HFFc6 (cell line): Measurements from ENCODE around the gene THOC2. TPM values are rescaled to one million over a fixed set of nuclear protein-coding genes. Genes with fewer than 3 reads are reported as not detected.

ENCODE experiments used
- DNase-seq: peaks from one replicate; pipeline ENCODE4 v3.0.0-alpha.2; 2018
- H3K27ac Mint-ChIP-seq: 2 replicates; pipeline ENCODE4 v1.8.0; 2020; ENCODE audit warnings: mild to moderate bottlenecking, mixed read lengths
- H3K27me3 Mint-ChIP-seq: 2 replicates; pipeline ENCODE4 v1.8.0; 2021; ENCODE audit warnings: mild to moderate bottlenecking, moderate library complexity, mixed read lengths; ENCODE audit not compliant: insufficient read depth
- H3K36me3 Mint-ChIP-seq: 2 replicates; pipeline ENCODE4 v1.8.0; 2021; ENCODE audit warnings: low read depth, mixed read lengths
- H3K4me1 Mint-ChIP-seq: 2 replicates; pipeline ENCODE4 v1.8.0; 2020; ENCODE audit warnings: low read depth, mixed read lengths
- H3K4me3 Mint-ChIP-seq: 2 replicates; pipeline ENCODE4 v1.8.0; 2020; ENCODE audit warnings: mild to moderate bottlenecking, moderate library complexity, mixed read lengths
- H3K9me3 Mint-ChIP-seq: 2 replicates; pipeline ENCODE4 v1.8.0; 2020; ENCODE audit warnings: mild to moderate bottlenecking, mixed read lengths
- total RNA-seq, 6 experiments: library from RNA; stranded (reverse); fragmentation: NEBNext Ultra II Directional; extraction: Animal tissue kit (Norgen Biotek cat#: 25700); gene quantifications; 2 replicates in 1 of 6; 3 replicates in 5 of 6; pipeline ENCODE4 v1.2.3, GENCODE V29; 2021
- TF ChIP-seq, protein P1 (sequence below): fragments of 200-600 bp; sonication (generic); IDR thresholded peaks from 2 replicates; pipeline ENCODE4 v1.5.0; 2021; ENCODE audit warnings: antibody characterized with exemption, mild to moderate bottlenecking

Gene THOC2
- total RNA-seq, 6 experiments from 2014 or later = 49.9 to 54.3 (median 52.9) TPM

DNA sequence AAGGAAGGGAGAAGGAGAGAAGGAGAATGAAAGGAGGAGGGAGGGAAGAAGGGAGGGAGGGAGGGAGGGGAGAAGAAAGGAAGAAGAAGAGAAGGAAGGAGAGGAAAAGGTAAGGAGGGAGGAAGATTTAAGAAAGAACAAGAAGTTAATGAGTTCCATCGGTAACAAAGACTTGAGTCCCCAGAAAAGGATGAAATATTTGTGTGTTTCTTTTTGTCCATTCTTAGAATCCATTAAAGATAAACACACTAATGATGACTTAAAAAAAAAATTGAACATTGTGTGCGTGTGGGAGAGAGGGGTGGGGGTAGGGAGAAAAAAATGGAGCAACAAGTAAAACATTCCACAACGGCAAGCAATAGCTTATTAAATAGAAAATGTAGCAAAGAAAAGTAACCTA lies 131.4 kb downstream of the THOC2 start:
- no peaks in the 10 kb centered on the region for H3K9me3 Mint-ChIP-seq
- TF ChIP-seq, protein P1, sequence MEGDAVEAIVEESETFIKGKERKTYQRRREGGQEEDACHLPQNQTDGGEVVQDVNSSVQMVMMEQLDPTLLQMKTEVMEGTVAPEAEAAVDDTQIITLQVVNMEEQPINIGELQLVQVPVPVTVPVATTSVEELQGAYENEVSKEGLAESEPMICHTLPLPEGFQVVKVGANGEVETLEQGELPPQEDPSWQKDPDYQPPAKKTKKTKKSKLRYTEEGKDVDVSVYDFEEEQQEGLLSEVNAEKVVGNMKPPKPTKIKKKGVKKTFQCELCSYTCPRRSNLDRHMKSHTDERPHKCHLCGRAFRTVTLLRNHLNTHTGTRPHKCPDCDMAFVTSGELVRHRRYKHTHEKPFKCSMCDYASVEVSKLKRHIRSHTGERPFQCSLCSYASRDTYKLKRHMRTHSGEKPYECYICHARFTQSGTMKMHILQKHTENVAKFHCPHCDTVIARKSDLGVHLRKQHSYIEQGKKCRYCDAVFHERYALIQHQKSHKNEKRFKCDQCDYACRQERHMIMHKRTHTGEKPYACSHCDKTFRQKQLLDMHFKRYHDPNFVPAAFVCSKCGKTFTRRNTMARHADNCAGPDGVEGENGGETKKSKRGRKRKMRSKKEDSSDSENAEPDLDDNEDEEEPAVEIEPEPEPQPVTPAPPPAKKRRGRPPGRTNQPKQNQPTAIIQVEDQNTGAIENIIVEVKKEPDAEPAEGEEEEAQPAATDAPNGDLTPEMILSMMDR = no peak
- DNase-seq = no peak
- no peaks in the 10 kb centered on the region for H3K4me1 Mint-ChIP-seq
- H3K36me3 Mint-ChIP-seq = peaks cover 21% of the 10 kb centered on the region
- no peaks in the 10 kb centered on the region; the same call in 1 of the 2 replicates for H3K27me3 Mint-ChIP-seq
- H3K4me3 Mint-ChIP-seq = no peak overlapping the region
- no peak overlapping the region; the same call in 1 of the 2 replicates for H3K27ac Mint-ChIP-seq

DNA sequence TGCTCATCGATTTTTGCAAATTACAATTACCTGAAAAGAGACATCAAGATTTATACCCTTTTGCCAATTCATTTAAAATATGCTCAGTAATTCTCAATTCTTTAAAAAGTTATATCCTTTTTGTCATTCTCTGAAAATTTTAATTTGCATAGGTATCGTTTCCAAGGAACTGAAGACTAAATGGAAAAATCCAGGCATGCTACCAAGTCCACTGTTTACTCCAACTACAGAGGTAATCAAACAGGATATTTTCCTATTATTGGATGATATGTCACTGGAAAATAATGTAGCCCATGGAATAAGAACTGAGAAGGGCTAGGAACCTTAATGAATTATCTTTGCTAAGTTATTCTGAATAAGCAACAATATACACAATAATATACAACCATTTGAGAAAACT lies 132.7 kb downstream of the THOC2 start:
- H3K36me3 Mint-ChIP-seq = peaks cover 15% of the 10 kb centered on the region
- no peaks in the 10 kb centered on the region; the same call in 1 of the 2 replicates for H3K27me3 Mint-ChIP-seq
- H3K4me3 Mint-ChIP-seq = no peak overlapping the region
- DNase-seq = no peak
- no peaks in the 10 kb centered on the region for H3K4me1 Mint-ChIP-seq
- no peaks in the 10 kb centered on the region for H3K9me3 Mint-ChIP-seq
- H3K27ac Mint-ChIP-seq = no peak overlapping the region
- TF ChIP-seq, protein P1 = no peak

DNA sequence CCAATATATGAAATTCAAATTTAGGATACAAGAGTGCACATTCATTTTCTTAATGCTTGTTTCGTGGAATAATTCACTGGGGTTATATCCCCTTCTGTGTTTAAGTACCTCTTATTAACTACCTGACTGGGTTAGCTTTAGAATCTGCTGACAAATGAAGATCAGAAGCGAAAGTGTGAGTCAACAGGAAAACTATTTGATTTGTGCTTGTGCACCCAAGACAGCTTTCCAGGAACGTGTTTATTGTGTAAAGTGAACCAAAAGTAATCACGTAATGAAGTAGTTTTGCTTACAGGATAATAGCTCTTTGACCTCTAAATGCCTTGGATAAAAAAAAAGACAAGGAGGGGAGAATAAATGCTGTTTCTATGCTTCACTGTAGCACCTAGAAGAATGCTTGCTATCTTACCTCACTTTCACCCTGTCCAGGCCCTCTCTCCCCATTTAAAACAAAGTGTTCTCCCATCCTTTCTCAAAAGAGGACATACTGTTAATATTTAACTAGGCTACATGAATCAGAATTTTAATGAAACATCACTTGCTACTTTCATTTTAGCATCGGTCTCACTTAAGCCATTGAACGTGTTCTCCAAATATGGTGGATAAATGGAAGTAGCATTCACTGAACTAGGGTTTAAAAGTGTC lies 141.9 kb downstream of the THOC2 start:
- Mint-ChIP-seq H3K27ac (no peak overlapping the region), H3K36me3 (no peaks in the 10 kb centered on the region), H3K9me3 (no peaks in the 10 kb centered on the region), H3K4me3 (no peak overlapping the region), H3K27me3 (no peaks in the 10 kb centered on the region), H3K4me1 (peaks cover 9% of the 10 kb centered on the region)
- TF ChIP-seq, protein P1 = no peak
- no peak for DNase-seq

DNA sequence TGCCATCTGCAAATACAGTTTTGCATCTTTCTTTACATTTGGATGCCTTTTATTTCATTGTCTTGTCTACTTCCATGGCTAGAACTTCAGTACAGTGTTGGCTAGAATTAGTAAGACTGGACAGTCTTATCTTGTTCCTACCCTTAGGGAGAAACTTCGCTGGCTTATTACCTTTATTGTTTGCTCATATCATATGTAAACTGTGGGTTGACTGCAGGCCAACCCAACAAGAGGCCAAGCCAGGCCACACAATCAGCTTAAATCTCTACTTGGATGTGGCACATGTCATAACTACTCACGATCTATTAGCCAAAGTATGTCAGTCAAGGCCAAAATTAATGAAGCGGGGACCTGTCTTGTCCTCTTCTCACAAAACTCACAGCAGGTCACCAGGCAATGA lies 144.1 kb downstream of the THOC2 start:
- DNase-seq = no peak
- Mint-ChIP-seq H3K36me3 (no peaks in the 10 kb centered on the region), H3K27ac (no peak overlapping the region), H3K4me3 (no peak overlapping the region), H3K27me3 (no peaks in the 10 kb centered on the region), H3K4me1 (peaks cover 9% of the 10 kb centered on the region), H3K9me3 (no peaks in the 10 kb centered on the region)
- TF ChIP-seq, protein P1 = no peak

DNA sequence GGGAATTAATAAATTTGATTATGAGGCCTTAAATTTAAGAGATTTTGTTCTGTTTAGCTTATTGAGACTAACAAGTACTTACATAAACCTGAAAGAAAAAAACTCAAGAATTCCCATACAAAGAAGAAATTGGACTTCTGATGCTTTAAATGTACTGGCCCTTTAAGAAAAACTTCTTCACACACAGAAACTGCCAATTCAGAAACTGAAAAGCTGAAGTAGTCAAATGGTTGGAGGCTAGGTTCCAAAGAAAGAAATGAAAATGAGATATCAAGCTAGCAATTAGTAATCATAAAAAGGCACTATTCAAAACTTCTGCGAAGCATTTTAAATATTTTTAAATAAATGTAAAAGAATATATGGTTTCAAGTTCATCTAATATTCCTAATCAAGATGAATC lies 151.3 kb downstream of the THOC2 start:
- Mint-ChIP-seq H3K4me3 (no peak overlapping the region), H3K36me3 (no peaks in the 10 kb centered on the region), H3K4me1 (no peaks in the 10 kb centered on the region), H3K27me3 (no peaks in the 10 kb centered on the region), H3K9me3 (peaks cover 5% of the 10 kb centered on the region; the same call in 1 of the 2 replicates), H3K27ac (no peak overlapping the region)
- TF ChIP-seq, protein P1 = no peak
- no peak for DNase-seq
